Measurements from ENCODE around the gene KIF6. TPM values are rescaled to one million over a fixed set of nuclear protein-coding genes. Genes with fewer than 3 reads are reported as not detected.

KIF6 gene
- total RNA-seq, 6 experiments from 2014 or later, result not detected

DNA sequence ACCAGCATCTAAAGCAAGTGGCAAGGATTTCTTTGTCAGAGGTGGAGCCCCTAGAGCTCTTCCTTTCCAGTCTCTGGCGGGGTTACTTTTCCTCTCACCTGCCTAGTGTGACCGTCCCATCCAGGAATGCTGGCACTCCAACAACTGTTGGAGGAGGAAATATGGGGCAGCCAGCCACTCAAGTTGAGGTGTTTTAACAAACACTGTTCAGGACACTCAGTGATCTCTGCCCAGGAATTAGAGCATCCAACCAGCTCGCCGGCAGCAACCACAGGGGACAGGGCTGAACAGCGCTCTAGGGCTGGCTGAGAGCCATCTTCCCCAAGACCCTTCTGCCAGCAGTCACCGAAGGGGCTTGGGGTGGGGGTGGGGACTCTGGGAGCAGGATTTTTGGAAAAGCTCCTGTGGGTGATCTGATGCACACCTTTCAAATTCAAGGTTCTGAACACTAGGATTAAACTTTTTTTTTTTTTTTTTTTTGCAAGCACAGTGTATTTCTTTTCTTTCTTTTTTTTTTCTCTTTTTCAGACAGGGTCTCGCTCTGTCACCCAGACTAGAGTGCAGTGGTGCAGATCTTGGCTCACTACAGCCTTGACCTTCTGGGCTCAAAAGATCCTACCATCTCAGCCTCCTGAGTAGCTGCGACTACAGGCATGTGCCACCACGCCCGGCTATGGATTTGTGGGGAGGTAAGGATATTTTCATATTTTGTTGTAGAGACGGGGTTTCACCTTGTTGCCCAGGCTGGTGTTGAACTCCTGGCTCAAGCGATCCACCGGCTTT is 374.3 kb downstream of the KIF6 start:
- H3K27me3 Mint-ChIP-seq (ENCODE audit: insufficient read depth), result peaks cover 3% of the 10 kb centered on the region
- TF ChIP-seq, protein P1, sequence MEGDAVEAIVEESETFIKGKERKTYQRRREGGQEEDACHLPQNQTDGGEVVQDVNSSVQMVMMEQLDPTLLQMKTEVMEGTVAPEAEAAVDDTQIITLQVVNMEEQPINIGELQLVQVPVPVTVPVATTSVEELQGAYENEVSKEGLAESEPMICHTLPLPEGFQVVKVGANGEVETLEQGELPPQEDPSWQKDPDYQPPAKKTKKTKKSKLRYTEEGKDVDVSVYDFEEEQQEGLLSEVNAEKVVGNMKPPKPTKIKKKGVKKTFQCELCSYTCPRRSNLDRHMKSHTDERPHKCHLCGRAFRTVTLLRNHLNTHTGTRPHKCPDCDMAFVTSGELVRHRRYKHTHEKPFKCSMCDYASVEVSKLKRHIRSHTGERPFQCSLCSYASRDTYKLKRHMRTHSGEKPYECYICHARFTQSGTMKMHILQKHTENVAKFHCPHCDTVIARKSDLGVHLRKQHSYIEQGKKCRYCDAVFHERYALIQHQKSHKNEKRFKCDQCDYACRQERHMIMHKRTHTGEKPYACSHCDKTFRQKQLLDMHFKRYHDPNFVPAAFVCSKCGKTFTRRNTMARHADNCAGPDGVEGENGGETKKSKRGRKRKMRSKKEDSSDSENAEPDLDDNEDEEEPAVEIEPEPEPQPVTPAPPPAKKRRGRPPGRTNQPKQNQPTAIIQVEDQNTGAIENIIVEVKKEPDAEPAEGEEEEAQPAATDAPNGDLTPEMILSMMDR (IDR thresholded peaks at IDR 0.05), result no peak
- H3K27ac Mint-ChIP-seq, result no peak overlapping the region
- no peaks in the 10 kb centered on the region for H3K9me3 Mint-ChIP-seq
- H3K4me3 Mint-ChIP-seq, result no peak overlapping the region
- no peaks in the 10 kb centered on the region for H3K4me1 Mint-ChIP-seq (ENCODE audit: low read depth)
- no peaks in the 10 kb centered on the region for H3K36me3 Mint-ChIP-seq (ENCODE audit: low read depth)
- no peak for DNase-seq

DNA sequence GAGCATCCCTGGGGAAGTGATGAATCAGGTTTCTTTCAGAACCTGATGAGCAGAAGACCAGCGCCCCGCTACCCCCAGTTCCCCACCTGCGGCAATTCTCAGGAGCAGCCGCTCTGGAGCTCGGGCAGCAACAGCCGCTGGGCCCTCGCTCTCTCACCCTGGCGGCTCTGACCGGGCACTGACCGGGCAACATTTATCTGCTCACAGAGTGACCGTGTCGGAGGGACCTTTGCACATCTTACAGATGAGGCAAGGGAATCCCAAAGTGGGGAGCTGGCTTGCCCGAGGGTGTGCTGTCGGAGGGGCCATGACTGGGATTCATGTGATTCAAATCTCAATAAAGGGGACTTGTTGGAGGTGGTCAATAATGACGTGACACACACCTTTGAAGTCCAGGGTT is 376.5 kb downstream of the KIF6 start:
- DNase-seq, result no peak
- Mint-ChIP-seq H3K4me3 (no peak overlapping the region), H3K4me1 (ENCODE audit: low read depth) (no peaks in the 10 kb centered on the region), H3K9me3 (no peaks in the 10 kb centered on the region), H3K27ac (no peak overlapping the region), H3K36me3 (ENCODE audit: low read depth) (no peaks in the 10 kb centered on the region), H3K27me3 (ENCODE audit: insufficient read depth) (peaks cover 5% of the 10 kb centered on the region)
- TF ChIP-seq, protein P1 (IDR thresholded peaks at IDR 0.05), result no peak

DNA sequence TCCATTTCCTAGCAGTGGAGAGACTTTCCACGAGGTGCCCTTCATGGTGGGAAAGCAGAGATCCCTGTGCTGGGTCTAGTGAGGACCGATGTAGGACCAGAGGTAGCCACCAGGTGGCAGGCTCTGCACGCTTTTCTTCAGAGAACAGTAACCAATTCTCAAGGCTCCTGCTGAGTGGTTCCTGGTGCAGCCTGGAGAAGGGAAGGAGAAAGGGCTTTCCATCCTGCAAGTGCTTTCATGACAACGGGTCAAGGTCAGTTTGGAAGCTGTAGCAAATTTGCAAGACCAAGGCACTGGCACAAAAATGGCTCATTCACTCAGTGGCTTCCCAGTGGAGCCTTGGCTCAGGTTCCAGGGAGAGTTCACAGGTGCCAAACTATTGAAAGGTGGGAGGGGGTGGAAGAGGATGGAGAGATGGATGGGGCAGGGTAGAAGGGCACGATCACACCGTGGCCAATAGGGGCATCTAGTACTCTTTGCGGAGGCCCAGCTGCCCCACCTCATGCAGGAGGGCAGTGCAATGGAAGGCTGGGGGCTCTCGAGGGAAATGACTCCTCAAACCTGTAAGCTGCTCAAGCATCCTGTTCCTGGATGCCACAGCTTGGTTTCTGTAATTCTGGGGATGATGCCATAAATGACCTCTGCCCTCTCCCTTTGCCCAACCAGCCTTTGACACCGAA is 377.2 kb downstream of the KIF6 start:
- no peaks in the 10 kb centered on the region for H3K36me3 Mint-ChIP-seq (ENCODE audit: low read depth)
- DNase-seq, result peak; percentile 43
- H3K27me3 Mint-ChIP-seq (ENCODE audit: insufficient read depth), result peaks cover 5% of the 10 kb centered on the region
- no peak overlapping the region for H3K4me3 Mint-ChIP-seq
- TF ChIP-seq, protein P1 (IDR thresholded peaks at IDR 0.05), result peak; percentile 93
- no peaks in the 10 kb centered on the region for H3K4me1 Mint-ChIP-seq (ENCODE audit: low read depth)
- no peaks in the 10 kb centered on the region for H3K9me3 Mint-ChIP-seq
- no peak overlapping the region for H3K27ac Mint-ChIP-seq

DNA sequence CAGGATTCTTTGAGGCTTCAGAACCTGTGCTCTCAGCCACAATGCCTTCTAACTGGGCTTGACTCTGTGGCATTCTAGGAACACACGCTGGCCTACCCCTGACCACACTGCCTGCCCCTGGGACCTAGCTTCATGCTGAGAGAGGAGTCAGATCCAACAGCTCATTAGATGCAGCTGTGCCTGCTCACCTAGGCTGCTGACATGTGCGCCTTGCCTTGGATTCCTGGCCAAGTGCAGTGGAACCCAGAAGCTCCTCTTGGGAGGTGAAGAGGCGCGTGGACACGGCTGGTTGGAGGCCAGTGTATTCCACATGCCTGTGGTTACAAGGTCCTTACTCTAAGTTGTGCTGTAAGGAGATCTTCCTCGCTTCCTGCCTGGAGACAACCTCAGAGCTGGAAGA is 378.0 kb downstream of the KIF6 start:
- no peaks in the 10 kb centered on the region for H3K9me3 Mint-ChIP-seq
- TF ChIP-seq, protein P1 (IDR thresholded peaks at IDR 0.05), result no peak
- no peak for DNase-seq
- peaks cover 5% of the 10 kb centered on the region for H3K27me3 Mint-ChIP-seq (ENCODE audit: insufficient read depth)
- H3K36me3 Mint-ChIP-seq (ENCODE audit: low read depth), result no peaks in the 10 kb centered on the region
- no peaks in the 10 kb centered on the region for H3K4me1 Mint-ChIP-seq (ENCODE audit: low read depth)
- no peak overlapping the region for H3K4me3 Mint-ChIP-seq
- H3K27ac Mint-ChIP-seq, result no peak overlapping the region

DNA sequence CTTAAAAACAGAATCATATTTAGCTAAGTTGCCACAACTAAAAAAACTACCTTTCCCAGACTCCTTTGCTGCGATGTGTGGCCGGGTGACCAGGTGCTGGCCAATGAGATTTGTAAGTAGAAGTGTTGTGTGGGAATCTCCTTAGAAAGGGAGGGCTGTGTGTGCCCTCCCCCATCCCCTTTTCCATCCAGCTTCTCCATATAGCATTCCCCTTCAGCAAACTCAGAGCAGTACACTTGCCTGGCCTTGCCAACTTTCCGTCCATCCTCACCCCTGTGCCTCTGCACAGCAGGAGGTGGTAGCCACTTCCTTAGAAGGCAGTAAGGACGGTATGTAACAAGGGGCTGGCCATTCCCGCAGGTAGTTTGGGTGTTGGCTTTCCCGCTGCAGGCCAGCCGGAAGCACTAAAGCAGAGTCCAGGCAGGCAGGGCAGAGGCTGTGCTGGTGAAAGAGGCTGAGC is 380.4 kb downstream of the KIF6 start:
- DNase-seq, result no peak
- H3K36me3 Mint-ChIP-seq (ENCODE audit: low read depth), result no peaks in the 10 kb centered on the region
- no peaks in the 10 kb centered on the region for H3K4me1 Mint-ChIP-seq (ENCODE audit: low read depth)
- TF ChIP-seq, protein P1 (IDR thresholded peaks at IDR 0.05), result no peak
- H3K4me3 Mint-ChIP-seq, result no peak overlapping the region
- H3K27me3 Mint-ChIP-seq (ENCODE audit: insufficient read depth), result peaks cover 5% of the 10 kb centered on the region
- H3K27ac Mint-ChIP-seq, result no peak overlapping the region
- no peaks in the 10 kb centered on the region for H3K9me3 Mint-ChIP-seq

Data from HFFc6 (cell line).